Loucy (cell line): Measurements from ENCODE around the gene DAG1.
A peak's percentile ranks its signal among the peaks of the same experiment; 100 is the strongest.

Experiments used
- H2AFZ ChIP-seq: fragments of 200-600 bp; sonication (generic); 2 replicates; pipeline ENCODE4 v1.6.0; 2016; ENCODE audit warnings: antibody characterized with exemption, mild to moderate bottlenecking, low read length, moderate library complexity
- H3F3A ChIP-seq: fragments of 200-600 bp; 2 replicates; pipeline ENCODE4 v1.6.0; 2016; ENCODE audit warnings: antibody characterized with exemption, low read depth, mild to moderate bottlenecking
- H3K27me3 ChIP-seq: fragments of 200-600 bp; sonication (generic); 2 replicates; pipeline ENCODE4 v1.6.1; 2014; ENCODE audit warnings: low read length, mild to moderate bottlenecking; ENCODE audit not compliant: insufficient read depth, poor library complexity, severe bottlenecking
- H3K36me3 ChIP-seq: fragments of 200-600 bp; sonication (generic); 2 replicates; pipeline ENCODE4 v1.6.1; 2016; ENCODE audit warnings: low read length; ENCODE audit not compliant: insufficient read depth
- H3K4me1 ChIP-seq: fragments of 200-600 bp; sonication (generic); 2 replicates; pipeline ENCODE4 v1.5.1; 2014; ENCODE audit warnings: low read length, mild to moderate bottlenecking; ENCODE audit not compliant: insufficient read depth, poor library complexity, severe bottlenecking
- H3K4me2 ChIP-seq: fragments of 200-600 bp; sonication (generic); 2 replicates; pipeline ENCODE4 v1.6.0; 2014; ENCODE audit warnings: antibody characterized with exemption, low read length, low read depth, mild to moderate bottlenecking; ENCODE audit not compliant: poor library complexity, severe bottlenecking
- H3K4me3 ChIP-seq: fragments of 200-600 bp; sonication (generic); 2 replicates; pipeline ENCODE4 v1.5.1; 2014; ENCODE audit warnings: low read length, mild to moderate bottlenecking, mixed read lengths; ENCODE audit not compliant: poor library complexity, severe bottlenecking
- H3K79me2 ChIP-seq: fragments of 200-600 bp; sonication (generic); 2 replicates; pipeline ENCODE4 v1.6.1; 2014; ENCODE audit warnings: low read length; ENCODE audit not compliant: insufficient read depth
- H3K9ac ChIP-seq: fragments of 200-600 bp; sonication (generic); 2 replicates; pipeline ENCODE4 v1.6.0; 2014; ENCODE audit warnings: mild to moderate bottlenecking, low read depth, low read length, moderate library complexity; ENCODE audit not compliant: poor library complexity, severe bottlenecking
- H3K9me2 ChIP-seq: fragments of 200-600 bp; sonication (generic); replicated peaks from 2 replicates; pipeline ENCODE4 v1.6.1; 2016; ENCODE audit warnings: low read depth, low read length, mixed read lengths
- H3K9me3 ChIP-seq: fragments of 200-600 bp; sonication (generic); 2 replicates; pipeline ENCODE4 v1.6.1; 2014; ENCODE audit warnings: mild to moderate bottlenecking, antibody characterized with exemption, low read length, low read depth; ENCODE audit not compliant: insufficient read depth
- H4K20me1 ChIP-seq: fragments of 200-600 bp; sonication (generic); 2 replicates; pipeline ENCODE4 v1.6.0; 2014; ENCODE audit warnings: antibody characterized with exemption, low read length, mild to moderate bottlenecking; ENCODE audit not compliant: insufficient read depth, poor library complexity, severe bottlenecking
- CTCF ChIP-seq: fragments of 200-600 bp; sonication (generic); conservative IDR thresholded peaks from 2 replicates; pipeline ENCODE4 v1.5.1; 2014; ENCODE audit warnings: mild to moderate bottlenecking, antibody characterized with exemption, low read length
- EZH2phosphoT487 ChIP-seq: fragments of 200-600 bp; IDR thresholded peaks from 2 replicates; pipeline ENCODE4 v1.6.1; 2018; ENCODE audit warnings: antibody characterized with exemption, mild to moderate bottlenecking, moderate library complexity, borderline replicate concordance

DAG1 gene

GRCh38 chr3:49424816-49425215 is 45.3 kb upstream of the DAG1 start:
- H4K20me1 ChIP-seq: no peaks in the 10 kb centered on the region
- H3F3A ChIP-seq: no peaks in the 10 kb centered on the region
- no peak overlapping the region for H3K4me3 ChIP-seq
- H2AFZ ChIP-seq: no peak overlapping the region
- no peaks in the 10 kb centered on the region for H3K9me3 ChIP-seq
- TF ChIP-seq CTCF: no peak
- peaks cover 19% of the 10 kb centered on the region for H3K4me1 ChIP-seq
- H3K79me2 ChIP-seq: 0 out of 2 replicates have a peak, but pooled peaks cover 12% of the 10 kb centered on the region
- peak overlapping the region; percentile 51 for H3K9ac ChIP-seq
- H3K9me2 ChIP-seq: no peaks in the 10 kb centered on the region
- H3K27me3 ChIP-seq: no peaks in the 10 kb centered on the region
- no peaks in the 10 kb centered on the region for H3K36me3 ChIP-seq
- peak overlapping the region; percentile 52 for H3K4me2 ChIP-seq

- peaks cover 21% of the 10 kb centered on the region for H3K4me1 ChIP-seq
- no peaks in the 10 kb centered on the region for H3K9me3 ChIP-seq
- H2AFZ ChIP-seq: no peak overlapping the region
- no peaks in the 10 kb centered on the region for H3K36me3 ChIP-seq
- no peaks in the 10 kb centered on the region for H3K27me3 ChIP-seq
- no peaks in the 10 kb centered on the region for H4K20me1 ChIP-seq
- H3K79me2 ChIP-seq: 0 out of 2 replicates have a peak, but pooled peaks cover 12% of the 10 kb centered on the region
- H3K9me2 ChIP-seq: no peaks in the 10 kb centered on the region
- no peak overlapping the region for H3K9ac ChIP-seq
- no peak overlapping the region for H3K4me3 ChIP-seq
- H3K4me2 ChIP-seq: peak overlapping the region; percentile 67
- TF ChIP-seq EZH2phosphoT487 (no peak), CTCF (no peak)
- H3F3A ChIP-seq: no peaks in the 10 kb centered on the region
Measured at GRCh38 chr3:49427586-49427985, 42.5 kb upstream of the DAG1 start.

GRCh38 chr3:49428752-49429080 is 41.4 kb upstream of the DAG1 start:
- peaks cover 19% of the 10 kb centered on the region for H3K4me1 ChIP-seq
- H3F3A ChIP-seq: no peaks in the 10 kb centered on the region
- H3K9me2 ChIP-seq: no peaks in the 10 kb centered on the region
- 0 out of 2 replicates have a peak, but pooled peaks cover 12% of the 10 kb centered on the region for H3K79me2 ChIP-seq
- no peaks in the 10 kb centered on the region for H4K20me1 ChIP-seq
- H3K4me2 ChIP-seq: peak overlapping the region; percentile 67
- peak; percentile 36 for TF ChIP-seq CTCF
- TF ChIP-seq EZH2phosphoT487: no peak
- no peaks in the 10 kb centered on the region for H3K27me3 ChIP-seq
- H3K36me3 ChIP-seq: no peaks in the 10 kb centered on the region
- H3K9me3 ChIP-seq: no peaks in the 10 kb centered on the region
- H3K9ac ChIP-seq: peak overlapping the region; percentile 81
- H2AFZ ChIP-seq: peak overlapping the region; percentile 96
- peak overlapping the region; percentile 87 for H3K4me3 ChIP-seq
